HCT116 (cell line): ENCODE data around the gene OR13A1. TPM values are rescaled to one million over a fixed set of nuclear protein-coding genes. Genes with fewer than 3 reads are reported as not detected.

Source experiments
- ATAC-seq: fragments of 200-7000 bp; cut with Tn5 transposase; 2 replicates; pipeline ENCODE4 v1.9.1; 2020; ENCODE audit warnings: mild to moderate bottlenecking, moderate library complexity
- BruUV-seq: library from RNA; stranded (reverse); fragments of 400-500 nt; replicated peaks from 2 replicates; lab custom pipeline; 2021; lab: Mats Ljungman, UMichigan
- CTCF ChIA-PET: fragments of 300-600 bp; sonication (Branson Sonifier 250); formaldehyde crosslinking; loops from one replicate; lab custom pipeline; 2021; ENCODE audit warnings: antibody characterized with exemption; lab: Charles Lee
- POLR2A ChIA-PET: fragments of 300-600, 350-600 bp; sonication (Branson Sonifier 250); formaldehyde crosslinking; loops from one replicate; lab custom pipeline; 2021; ENCODE audit warnings: antibody characterized with exemption; lab: Charles Lee
- RAD21 ChIA-PET, 2 experiments: fragments of 300-600 bp; sonication (Branson Sonifier 250); formaldehyde crosslinking; loops; one replicate each; lab custom pipeline; 2023; ENCODE audit warnings: low total read pairs in 2 of 2; ENCODE audit not compliant: uncharacterized antibody in 2 of 2, unreplicated experiment in 2 of 2, low non-redundant PET in 1 of 2; lab: Charles Lee
- DNase-seq: peaks from one replicate; pipeline ENCODE4 v3.0.0-alpha.2; 2010; ENCODE audit warnings: low read depth, low spot score
- H2AFZ ChIP-seq: fragments of 200-600 bp; shearing (Covaris generic), sonication (generic); 2 replicates; pipeline ENCODE4 v1.6.1; 2017; ENCODE audit warnings: low read depth, mixed run types, mixed read lengths, antibody characterized with exemption, low read length; ENCODE audit not compliant: poor library complexity, severe bottlenecking
- H3K27ac ChIP-seq: 2 replicates; pipeline ENCODE4 v1.5.1; 2012; ENCODE audit warnings: low read depth, low read length
- H3K27me3 ChIP-seq: fragments of 200-600 bp; sonication (generic); 2 replicates; pipeline ENCODE4 v1.6.1; 2016; ENCODE audit warnings: mixed run types, low read length, mixed read lengths; ENCODE audit not compliant: insufficient read depth
- H3K36me3 ChIP-seq, 2 experiments: fragments of 200-500 bp in 1 of 2; fragments of 200-600 bp in 1 of 2; sonication (Bioruptor generic) in 1 of 2; sonication (generic) in 1 of 2; 2 replicates each; pipeline versions ENCODE4 v1.5.1 to v1.6.1; 2014 to 2016; ENCODE audit warnings: low read length in 2 of 2, inconsistent platforms in 1 of 2, mixed read lengths in 1 of 2, mixed run types in 1 of 2; ENCODE audit not compliant: insufficient read depth in 2 of 2, control insufficient read depth in 1 of 2
- H3K4me1 ChIP-seq, 2 experiments: fragments of 200-600 bp in 1 of 2; sonication (generic) in 1 of 2; 2 replicates each; pipeline versions ENCODE4 v1.5.1 to v1.6.1; 2012 to 2017; ENCODE audit warnings: low read length in 2 of 2, inconsistent platforms in 1 of 2, mild to moderate bottlenecking in 1 of 2, mixed read lengths in 1 of 2, mixed run types in 1 of 2, moderate library complexity in 1 of 2; ENCODE audit not compliant: insufficient read depth in 2 of 2, control insufficient read depth in 1 of 2
- H3K4me2 ChIP-seq: fragments of 200-600 bp; sonication (generic); 2 replicates; pipeline ENCODE4 v1.6.1; 2017; ENCODE audit warnings: mixed run types, low read length, mixed read lengths
- H3K4me3 ChIP-seq, 2 experiments: fragments of 200-600 bp in 1 of 2; sonication (generic) in 1 of 2; replicated peaks in 1 of 2; 2 replicates each; pipeline ENCODE4 v1.5.1; 2011 to 2016; ENCODE audit warnings: low read length in 2 of 2, control low read depth in 1 of 2, low read depth in 1 of 2, mild to moderate bottlenecking in 1 of 2, mixed read lengths in 1 of 2, mixed run types in 1 of 2
- H3K79me2 ChIP-seq: fragments of 200-600 bp; sonication (generic); 2 replicates; pipeline ENCODE4 v1.6.1; 2017; ENCODE audit warnings: mild to moderate bottlenecking, mixed run types, low read length, moderate library complexity, mixed read lengths; ENCODE audit not compliant: insufficient read depth
- H3K9ac ChIP-seq: fragments of 200-600 bp; sonication (generic); 2 replicates; pipeline ENCODE4 v1.6.1; 2016; ENCODE audit warnings: low read length, mixed read lengths
- H3K9me2 ChIP-seq: fragments of 200-600 bp; sonication (generic), shearing (Covaris generic); 2 replicates; pipeline ENCODE4 v1.6.1; 2017; ENCODE audit warnings: mixed run types, mild to moderate bottlenecking, moderate library complexity; ENCODE audit not compliant: insufficient read depth
- H3K9me3 ChIP-seq, 2 experiments: fragments of 200-500 bp in 1 of 2; fragments of 200-600 bp in 1 of 2; sonication (Bioruptor generic) in 1 of 2; sonication (generic) in 1 of 2; 2 replicates each; pipeline ENCODE4 v1.6.1; 2014 to 2017; ENCODE audit warnings: low read length in 2 of 2, mixed read lengths in 2 of 2, inconsistent platforms in 1 of 2, low read depth in 1 of 2, mild to moderate bottlenecking in 1 of 2, mixed run types in 1 of 2, moderate library complexity in 1 of 2; ENCODE audit not compliant: control insufficient read depth in 1 of 2, insufficient read depth in 1 of 2
- H4K20me1 ChIP-seq: fragments of 200-600 bp; sonication (generic), shearing (Covaris generic); 2 replicates; pipeline ENCODE4 v1.6.1; 2017; ENCODE audit warnings: mixed run types, mild to moderate bottlenecking, moderate library complexity; ENCODE audit not compliant: insufficient read depth
- CEBPB ChIP-seq: IDR thresholded peaks from 2 replicates; pipeline ENCODE4 v1.6.1; 2012; ENCODE audit warnings: low read depth
- EZH2 ChIP-seq: fragments of 200-600 bp; sonication (generic); IDR thresholded peaks from 2 replicates; pipeline ENCODE4 v1.6.1; 2017; ENCODE audit warnings: antibody characterized with exemption, mixed run types
- EZH2phosphoT487 ChIP-seq: fragments of 200-600 bp; IDR thresholded peaks from 2 replicates; pipeline ENCODE4 v1.6.1; 2018; ENCODE audit warnings: antibody characterized with exemption, borderline replicate concordance
- JUND ChIP-seq: IDR thresholded peaks from 2 replicates; pipeline ENCODE4 v1.6.1; 2012
- POLR2A ChIP-seq: IDR thresholded peaks from 2 replicates; pipeline ENCODE4 v1.7.0; 2011; ENCODE audit warnings: borderline replicate concordance; ENCODE audit not compliant: insufficient read depth, insufficient read length; ENCODE audit errors: extremely low read depth
- POLR2AphosphoS5 ChIP-seq: IDR thresholded peaks from 2 replicates; pipeline ENCODE4 v1.6.1; 2011; ENCODE audit warnings: mild to moderate bottlenecking, low read depth, low read length, moderate library complexity
- RAD21 ChIP-seq: IDR thresholded peaks from 2 replicates; pipeline ENCODE4 v1.6.1; 2012; ENCODE audit warnings: low read depth, mild to moderate bottlenecking
- SIN3A ChIP-seq: IDR thresholded peaks from 2 replicates; pipeline ENCODE4 v1.6.1; 2012; ENCODE audit warnings: low read depth
- SP1 ChIP-seq: IDR thresholded peaks from 2 replicates; pipeline ENCODE4 v1.6.1; 2012; ENCODE audit warnings: low read depth
- SRF ChIP-seq: IDR thresholded peaks from 2 replicates; pipeline ENCODE4 v1.6.1; 2012; ENCODE audit warnings: low read depth
- YY1 ChIP-seq: IDR thresholded peaks from 2 replicates; pipeline ENCODE4 v1.6.1; 2011; ENCODE audit warnings: low read length, low read depth, moderate library complexity, mild to moderate bottlenecking; ENCODE audit not compliant: insufficient replicate concordance; ENCODE audit errors: extremely low read depth
- ZFX ChIP-seq: fragments of 450-650 bp; IDR thresholded peaks from 2 replicates; pipeline ENCODE4 v1.6.1; 2017
- ZNF274 ChIP-seq: fragments of 200-500 bp; sonication (Bioruptor generic); IDR thresholded peaks from 2 replicates; pipeline ENCODE4 v1.6.1; 2014; ENCODE audit warnings: mild to moderate bottlenecking, low read depth, low read length, inconsistent platforms
- intact Hi-C: fragments of 100-400 bp; cut with micrococcal nuclease; formaldehyde crosslinking; loops from 2 replicates; pipeline ENCODE4 v1.10.0; 2022
- total RNA-seq: library from RNA; stranded (reverse); gene quantifications from one replicate; pipeline ENCODE4 v1.2.1, GENCODE V29; 2021; ENCODE audit not compliant: unreplicated experiment
- TF ChIP-seq, protein P1 (sequence below): IDR thresholded peaks from 2 replicates; pipeline ENCODE4 v1.6.1; 2011; ENCODE audit warnings: mild to moderate bottlenecking, low read length, moderate library complexity; ENCODE audit not compliant: insufficient replicate concordance; ENCODE audit errors: extremely low read depth
- TF ChIP-seq, protein P2 (sequence below): IDR thresholded peaks from 2 replicates; pipeline ENCODE4 v1.6.1; 2012
- TF ChIP-seq, protein P3 (sequence below): IDR thresholded peaks from 2 replicates; pipeline ENCODE4 v1.6.1; 2012; ENCODE audit warnings: low read depth

Gene OR13A1
- total RNA-seq, 1 experiment from 2014 or later = not detected

DNA sequence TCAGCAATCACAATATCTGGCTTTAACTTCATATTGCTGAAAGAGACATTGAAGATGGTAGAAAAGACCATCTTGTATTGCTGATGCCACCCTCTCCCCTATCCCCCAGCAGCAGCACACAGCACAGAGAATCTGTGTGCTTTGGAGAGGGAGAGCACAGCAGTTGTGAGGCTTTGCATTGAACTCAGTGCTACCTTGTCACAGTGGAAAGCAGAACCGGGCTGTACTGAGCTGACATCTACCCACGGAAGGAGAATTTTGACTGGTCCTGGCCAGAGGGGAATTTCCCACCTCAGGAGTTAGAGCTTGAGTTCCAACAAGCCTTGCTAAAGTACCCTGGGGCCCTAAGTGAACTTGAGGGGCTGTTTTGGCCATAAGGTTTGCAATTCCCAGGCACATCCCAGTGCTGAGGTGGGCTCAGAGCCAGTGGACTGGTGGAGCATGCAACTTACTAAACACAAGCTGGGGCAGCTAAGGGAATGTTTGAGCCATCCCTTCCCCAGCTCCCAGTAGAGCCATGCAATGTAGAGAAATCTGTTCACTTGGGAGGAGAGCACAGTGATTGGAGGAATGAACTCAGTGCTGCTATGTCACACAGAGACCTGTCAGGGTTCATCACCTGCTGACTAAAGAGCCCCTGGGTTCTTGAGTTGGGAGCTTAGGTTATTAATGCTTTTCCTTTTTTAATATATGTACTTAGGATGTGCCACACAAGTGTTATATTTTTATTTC, 62.1 kb downstream of the OR13A1 start:
- CTCF ChIA-PET = no interaction called here
- H3K27ac ChIP-seq = no peak overlapping the region
- POLR2A ChIA-PET = no interaction called here

More for the DNA sequence above, 62.1 kb downstream of the OR13A1 start:
- H3K4me1 ChIP-seq = peaks cover 0 to 10% of the 10 kb centered on the region in 2 experiments; a peak in 1 of 4 replicates
- DNase-seq (no peak), ATAC-seq (no peak)
- RAD21 ChIA-PET = no interaction called here
- H3K9me2 ChIP-seq = no peaks in the 10 kb centered on the region
- H3K4me2 ChIP-seq = no peak overlapping the region
- BruUV-seq = no TSS peak
- no peaks in the 10 kb centered on the region for H4K20me1 ChIP-seq
- H3K9me3 ChIP-seq = no peaks in the 10 kb centered on the region
- no peaks in the 10 kb centered on the region for H3K27me3 ChIP-seq
- H3K4me3 ChIP-seq = no peak overlapping the region
- no peaks in the 10 kb centered on the region for H3K36me3 ChIP-seq
- intact Hi-C loops = loop anchor here (5.0 kb wide), 2 partner anchors 246 to 774 kb away; no protein-coding TSS in a partner anchor
- no peaks in the 10 kb centered on the region for H3K79me2 ChIP-seq
- no peak for TF ChIP-seq SP1
- TF ChIP-seq, protein P1, sequence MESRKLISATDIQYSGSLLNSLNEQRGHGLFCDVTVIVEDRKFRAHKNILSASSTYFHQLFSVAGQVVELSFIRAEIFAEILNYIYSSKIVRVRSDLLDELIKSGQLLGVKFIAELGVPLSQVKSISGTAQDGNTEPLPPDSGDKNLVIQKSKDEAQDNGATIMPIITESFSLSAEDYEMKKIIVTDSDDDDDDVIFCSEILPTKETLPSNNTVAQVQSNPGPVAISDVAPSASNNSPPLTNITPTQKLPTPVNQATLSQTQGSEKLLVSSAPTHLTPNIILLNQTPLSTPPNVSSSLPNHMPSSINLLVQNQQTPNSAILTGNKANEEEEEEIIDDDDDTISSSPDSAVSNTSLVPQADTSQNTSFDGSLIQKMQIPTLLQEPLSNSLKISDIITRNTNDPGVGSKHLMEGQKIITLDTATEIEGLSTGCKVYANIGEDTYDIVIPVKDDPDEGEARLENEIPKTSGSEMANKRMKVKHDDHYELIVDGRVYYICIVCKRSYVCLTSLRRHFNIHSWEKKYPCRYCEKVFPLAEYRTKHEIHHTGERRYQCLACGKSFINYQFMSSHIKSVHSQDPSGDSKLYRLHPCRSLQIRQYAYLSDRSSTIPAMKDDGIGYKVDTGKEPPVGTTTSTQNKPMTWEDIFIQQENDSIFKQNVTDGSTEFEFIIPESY = no peak
- TF ChIP-seq RAD21 = no peak
- TF ChIP-seq, protein P2, sequence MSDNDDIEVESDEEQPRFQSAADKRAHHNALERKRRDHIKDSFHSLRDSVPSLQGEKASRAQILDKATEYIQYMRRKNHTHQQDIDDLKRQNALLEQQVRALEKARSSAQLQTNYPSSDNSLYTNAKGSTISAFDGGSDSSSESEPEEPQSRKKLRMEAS = no peak
- TF ChIP-seq POLR2AphosphoS5 = no peak
- no peak for TF ChIP-seq YY1
- TF ChIP-seq, protein P3, sequence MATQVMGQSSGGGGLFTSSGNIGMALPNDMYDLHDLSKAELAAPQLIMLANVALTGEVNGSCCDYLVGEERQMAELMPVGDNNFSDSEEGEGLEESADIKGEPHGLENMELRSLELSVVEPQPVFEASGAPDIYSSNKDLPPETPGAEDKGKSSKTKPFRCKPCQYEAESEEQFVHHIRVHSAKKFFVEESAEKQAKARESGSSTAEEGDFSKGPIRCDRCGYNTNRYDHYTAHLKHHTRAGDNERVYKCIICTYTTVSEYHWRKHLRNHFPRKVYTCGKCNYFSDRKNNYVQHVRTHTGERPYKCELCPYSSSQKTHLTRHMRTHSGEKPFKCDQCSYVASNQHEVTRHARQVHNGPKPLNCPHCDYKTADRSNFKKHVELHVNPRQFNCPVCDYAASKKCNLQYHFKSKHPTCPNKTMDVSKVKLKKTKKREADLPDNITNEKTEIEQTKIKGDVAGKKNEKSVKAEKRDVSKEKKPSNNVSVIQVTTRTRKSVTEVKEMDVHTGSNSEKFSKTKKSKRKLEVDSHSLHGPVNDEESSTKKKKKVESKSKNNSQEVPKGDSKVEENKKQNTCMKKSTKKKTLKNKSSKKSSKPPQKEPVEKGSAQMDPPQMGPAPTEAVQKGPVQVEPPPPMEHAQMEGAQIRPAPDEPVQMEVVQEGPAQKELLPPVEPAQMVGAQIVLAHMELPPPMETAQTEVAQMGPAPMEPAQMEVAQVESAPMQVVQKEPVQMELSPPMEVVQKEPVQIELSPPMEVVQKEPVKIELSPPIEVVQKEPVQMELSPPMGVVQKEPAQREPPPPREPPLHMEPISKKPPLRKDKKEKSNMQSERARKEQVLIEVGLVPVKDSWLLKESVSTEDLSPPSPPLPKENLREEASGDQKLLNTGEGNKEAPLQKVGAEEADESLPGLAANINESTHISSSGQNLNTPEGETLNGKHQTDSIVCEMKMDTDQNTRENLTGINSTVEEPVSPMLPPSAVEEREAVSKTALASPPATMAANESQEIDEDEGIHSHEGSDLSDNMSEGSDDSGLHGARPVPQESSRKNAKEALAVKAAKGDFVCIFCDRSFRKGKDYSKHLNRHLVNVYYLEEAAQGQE = no peak
- no peak for TF ChIP-seq SIN3A
- no peak for TF ChIP-seq EZH2
- no peak for TF ChIP-seq POLR2A
- TF ChIP-seq ZFX = no peak
- no peak for TF ChIP-seq SRF
- no peak for TF ChIP-seq ZNF274
- TF ChIP-seq EZH2phosphoT487 = no peak
- TF ChIP-seq CEBPB = no peak
- no peak for TF ChIP-seq JUND
- H3K9ac ChIP-seq = no peak overlapping the region
- H2AFZ ChIP-seq = no peak overlapping the region
